GM19397 (cell line): ENCODE measurements around the gene PRSS53.
"Not testable (repeated sequence)": the region's sequence is repeated elsewhere in the genome, so short reads cannot be mapped to it uniquely, and the experiment has no call there.

ENCODE experiments used
- ATAC-seq: cut with Tn5 transposase; IDR thresholded peaks from one replicate; pipeline ENCODE4 v1.9.1; 2021; ENCODE audit warnings: mild to moderate bottlenecking, moderate library complexity; ENCODE audit not compliant: unreplicated experiment

PRSS53 gene

DNA sequence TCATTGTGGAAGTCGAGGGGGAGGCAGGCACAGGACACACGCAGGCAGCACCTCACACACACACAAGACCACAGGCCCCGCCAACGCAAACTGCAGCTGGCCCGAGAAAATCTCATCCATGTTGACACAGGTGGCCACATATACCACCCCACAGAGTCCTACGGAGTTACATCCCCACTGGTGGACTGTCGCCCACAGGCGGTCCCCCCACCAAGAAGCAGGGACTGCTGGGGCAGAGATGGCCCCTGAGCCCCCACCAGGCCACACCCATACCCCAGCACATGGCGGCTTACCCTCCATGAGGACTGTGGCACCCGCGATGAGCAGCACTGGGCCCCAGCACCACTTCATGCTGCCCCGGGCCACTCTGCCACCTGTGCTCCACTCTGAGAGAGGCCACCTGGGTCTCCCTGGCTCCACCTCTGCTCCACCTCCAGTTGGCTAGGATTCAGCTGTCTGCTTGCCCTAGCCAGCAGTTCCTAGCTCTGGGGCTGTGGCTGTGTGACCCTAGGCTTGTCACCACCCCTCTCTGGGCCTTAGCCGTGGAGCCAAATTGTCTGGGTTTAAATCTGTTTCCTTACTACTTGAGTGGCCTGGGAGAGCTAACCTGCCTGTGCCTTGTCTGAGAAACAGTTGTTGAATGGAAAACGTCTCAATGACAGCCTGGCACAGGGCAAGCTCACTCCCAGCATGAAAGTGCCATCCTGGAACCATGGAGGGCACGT is at the start of gene PRSS53:
Gene PRSS53 (minus strand): TSS at position 485 of the 725 bp plus-strand sequence. CDS start 134 bp downstream, at position 351.
- no peak for ATAC-seq

DNA sequence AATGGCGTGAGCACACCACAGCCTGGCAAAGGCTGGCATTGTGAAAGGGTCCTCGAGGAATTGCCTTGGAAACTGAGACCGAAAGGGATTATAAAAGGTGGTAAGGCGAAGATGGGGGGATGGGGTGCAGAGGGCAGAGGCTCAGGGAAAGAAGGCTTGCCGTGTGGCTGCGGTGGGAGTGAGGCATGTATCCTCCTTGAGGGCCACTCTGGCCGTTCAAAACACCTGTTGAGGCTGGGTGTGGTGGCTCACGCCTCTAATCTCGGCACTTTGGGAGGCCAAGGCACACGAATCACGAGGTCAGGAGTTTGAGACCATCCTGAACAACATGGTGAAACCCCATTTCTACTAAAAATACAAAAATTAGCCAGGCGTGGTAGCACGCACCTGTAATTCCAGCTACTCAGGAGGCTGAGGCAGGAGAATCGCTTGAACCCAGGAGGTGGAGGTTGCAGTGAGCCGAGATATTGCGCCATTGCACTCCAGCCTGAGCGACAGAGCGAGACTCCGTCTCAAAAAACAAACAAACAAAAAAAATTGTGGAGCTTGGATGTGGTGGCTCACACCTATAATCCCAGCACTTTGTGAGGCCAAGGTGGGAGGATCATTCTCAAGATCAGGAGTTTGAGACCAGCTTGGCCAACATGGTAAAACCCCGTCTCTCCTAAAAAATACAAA is 48.2 kb upstream of the PRSS53 start:
- ATAC-seq: not testable (repeated sequence)

DNA sequence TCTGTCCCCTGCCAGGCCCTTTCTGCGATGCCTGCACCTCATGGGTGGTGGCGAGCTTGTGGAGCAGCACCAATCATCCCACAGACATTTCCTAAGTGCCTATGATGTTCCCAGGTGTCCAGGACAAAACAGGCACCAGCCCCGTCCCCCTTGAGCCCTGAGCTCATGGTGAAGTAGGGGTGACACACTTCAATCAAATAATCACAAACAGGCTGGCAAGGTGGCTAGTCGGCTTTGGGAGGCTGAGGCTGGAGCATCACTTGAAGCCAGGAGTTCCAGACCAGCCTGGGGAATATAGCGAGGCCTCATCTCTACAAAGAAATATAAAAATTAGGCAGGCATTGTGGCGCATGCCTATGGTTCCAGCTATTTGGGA is 47.5 kb upstream of the PRSS53 start:
- no peak for ATAC-seq

DNA sequence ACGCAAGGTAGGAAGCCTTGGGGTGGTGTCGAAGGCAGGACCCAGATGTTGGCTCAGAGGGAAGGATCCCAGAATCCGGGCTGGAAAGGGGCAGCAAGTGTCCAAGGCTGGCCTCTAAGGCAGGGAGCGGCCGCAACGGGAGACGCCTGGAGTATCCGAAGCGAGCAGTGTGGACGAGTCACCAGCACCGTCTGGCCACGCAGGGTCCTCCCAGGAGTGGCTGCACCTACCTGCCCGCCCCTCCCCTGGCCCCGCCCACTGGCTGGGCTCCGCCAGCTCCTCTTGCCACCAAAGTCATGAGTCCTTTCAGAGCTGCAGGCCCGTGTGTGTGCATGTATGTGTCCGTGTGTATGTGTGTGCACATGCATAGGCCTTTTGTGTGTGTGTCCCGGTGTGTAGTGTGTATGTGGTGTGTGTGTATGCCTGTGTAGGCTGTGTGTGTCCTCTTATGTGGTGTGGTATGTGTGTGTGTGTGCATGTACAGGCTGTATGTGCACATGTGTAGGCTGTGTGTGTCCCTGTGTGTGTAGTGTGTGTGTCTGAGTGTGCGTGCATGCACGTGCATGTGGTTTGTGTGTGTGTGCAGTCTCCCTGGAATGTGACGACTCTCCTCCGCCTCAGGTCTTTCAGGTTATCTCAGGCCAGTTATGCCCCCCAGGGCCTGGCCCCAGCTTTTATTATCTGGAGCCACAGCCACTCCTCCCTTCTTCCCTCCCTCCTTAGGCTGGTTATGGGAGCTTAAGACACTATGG is 47.0 kb upstream of the PRSS53 start, which contains the start of gene PRSS8:
Gene PRSS8 (minus strand): TSS at position 193 of the 752 bp plus-strand sequence. CDS start 229 bp downstream, outside the sequence.
- ATAC-seq: no peak

DNA sequence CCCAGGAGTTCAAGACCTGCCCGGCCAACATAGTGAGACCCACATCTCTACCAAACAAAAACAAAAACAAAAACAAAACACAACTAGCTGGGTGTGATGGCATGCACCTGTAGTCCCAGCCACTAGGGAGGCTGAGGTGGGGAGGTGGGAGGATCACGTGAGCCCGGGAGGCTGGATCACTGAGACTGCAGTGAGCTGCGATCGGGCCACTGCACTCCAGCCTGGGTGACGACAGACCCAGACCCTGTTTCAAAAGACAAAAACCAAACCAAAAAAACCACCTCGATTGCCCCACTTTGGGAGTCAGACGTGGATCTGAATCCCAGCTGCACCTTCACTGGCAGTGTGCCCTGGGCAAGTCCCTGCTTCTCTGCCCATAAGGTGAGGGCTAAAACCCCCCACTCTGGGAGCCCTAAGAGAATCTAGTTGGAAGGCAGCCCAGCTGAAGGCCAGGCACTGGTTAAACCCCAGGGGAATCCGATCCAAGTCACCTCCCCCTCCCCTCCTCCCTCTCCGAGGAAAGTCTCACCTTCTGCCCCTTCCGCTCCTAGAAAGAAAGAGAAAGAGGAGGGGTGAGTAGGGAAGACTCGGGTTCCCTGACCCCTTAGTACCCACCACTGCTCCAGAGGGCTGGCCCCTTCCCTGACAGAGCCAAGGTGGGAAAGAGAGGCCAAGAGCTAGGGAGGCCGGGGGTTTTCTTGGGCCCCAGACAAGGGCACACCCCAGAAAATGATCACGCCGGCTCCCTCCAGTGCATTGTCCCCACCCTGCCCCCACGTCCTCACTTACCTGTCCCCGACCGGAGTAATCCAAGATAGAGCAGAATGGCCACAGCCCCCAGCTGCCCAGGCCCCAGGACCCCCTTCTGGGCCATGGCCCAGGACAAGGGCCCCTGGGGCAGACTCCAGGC is 46.1 kb upstream of the PRSS53 start:
- ATAC-seq: no peak

DNA sequence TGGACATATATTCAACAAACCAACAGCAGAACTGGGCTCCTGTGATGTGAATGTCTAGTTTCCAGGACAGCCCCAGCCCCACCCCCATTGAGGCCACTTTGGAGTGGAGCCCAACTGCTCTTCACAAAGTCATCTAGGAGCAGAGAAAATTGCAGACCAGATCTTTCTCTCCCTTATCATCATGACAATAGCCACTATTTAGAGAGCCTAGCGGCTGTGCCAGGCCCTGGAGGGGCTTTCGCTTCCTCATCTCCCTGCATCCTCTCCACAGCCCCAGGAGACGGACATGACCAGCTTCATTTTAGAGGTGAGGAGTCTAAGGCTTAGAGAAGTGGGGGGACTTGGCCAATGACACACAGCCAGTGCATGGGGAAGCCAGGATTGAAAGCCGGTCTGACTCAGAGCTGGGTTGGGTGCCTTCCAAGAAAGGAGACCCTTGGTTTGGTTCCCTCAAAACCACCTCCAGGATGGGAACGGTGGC is 45.4 kb upstream of the PRSS53 start:
- no peak for ATAC-seq

DNA sequence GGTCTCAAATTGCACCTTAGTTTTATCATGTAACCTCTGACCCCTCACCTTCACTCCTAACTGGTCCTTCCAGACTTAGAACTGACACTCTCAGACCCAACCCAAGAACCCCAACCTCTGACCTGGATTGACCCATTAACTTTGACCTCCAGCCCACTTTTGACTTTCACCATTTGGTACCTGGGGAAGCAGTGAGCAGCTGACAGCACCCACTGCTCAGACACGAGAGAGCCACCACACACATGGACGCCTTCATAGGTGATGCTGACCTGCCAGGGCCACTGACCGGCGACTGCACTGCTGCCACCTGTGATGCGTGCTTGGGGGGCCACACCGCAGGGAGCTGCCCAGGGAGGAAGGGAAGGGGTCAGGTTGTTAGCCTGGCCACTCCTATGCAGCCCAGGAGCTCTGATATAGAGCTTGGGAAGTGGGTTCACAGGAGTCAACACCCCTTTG is 44.3 kb upstream of the PRSS53 start:
- no peak for ATAC-seq

DNA sequence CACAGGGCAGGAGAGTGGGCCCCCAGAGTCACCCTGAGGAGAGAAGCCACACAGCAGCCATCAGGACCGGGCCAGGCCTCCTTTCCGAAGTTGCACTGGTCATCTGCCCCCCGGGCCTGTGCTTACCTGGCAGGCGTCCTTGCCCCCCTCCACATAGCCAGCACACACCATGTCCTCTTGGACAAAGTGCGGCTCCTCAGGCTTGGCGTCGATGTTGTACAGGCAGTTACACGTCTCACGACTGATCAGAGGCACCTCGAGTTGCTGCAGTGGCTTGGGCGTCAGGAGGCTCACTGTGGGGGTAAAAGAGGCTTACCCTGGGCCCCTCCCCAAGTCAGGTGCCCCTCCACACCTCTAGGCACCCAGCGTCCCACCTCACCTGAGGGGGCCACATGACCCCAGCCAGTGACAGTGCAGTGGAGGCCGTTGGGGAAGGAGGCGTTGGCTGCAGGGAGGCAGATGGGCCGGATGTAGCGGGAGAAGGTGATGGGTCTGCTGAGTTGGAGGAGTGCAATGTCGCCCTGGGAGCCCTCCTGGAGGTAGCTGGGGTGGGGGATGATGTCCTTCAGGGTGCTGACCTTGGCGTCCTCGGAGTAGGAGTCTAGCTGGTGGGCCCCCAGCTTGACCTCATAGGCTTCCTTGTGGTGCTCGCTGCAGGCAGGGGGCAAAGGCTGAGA is 43.7 kb upstream of the PRSS53 start:
- no peak for ATAC-seq

DNA sequence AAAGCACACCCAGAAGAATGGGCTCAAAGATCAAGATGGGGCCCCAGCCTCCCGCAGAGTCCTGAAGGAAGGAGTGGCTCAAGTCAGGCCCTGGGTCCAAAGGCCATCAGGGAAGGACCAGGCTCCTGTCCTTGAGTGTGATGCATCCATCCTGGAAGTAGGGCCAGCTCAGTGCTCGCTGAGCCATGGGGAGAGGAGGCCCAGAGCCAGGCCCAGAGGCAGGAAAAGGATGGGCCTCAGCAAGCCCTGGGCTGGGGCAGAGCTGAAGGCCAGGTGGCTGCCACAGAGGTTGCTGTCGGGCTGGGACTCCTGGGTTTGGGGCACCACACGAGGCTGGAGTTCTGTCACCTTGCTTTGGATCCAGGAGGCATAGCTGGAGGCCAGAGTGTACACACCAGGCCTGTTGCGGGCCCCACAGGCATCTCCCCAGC is 43.1 kb upstream of the PRSS53 start:
- no peak for ATAC-seq

DNA sequence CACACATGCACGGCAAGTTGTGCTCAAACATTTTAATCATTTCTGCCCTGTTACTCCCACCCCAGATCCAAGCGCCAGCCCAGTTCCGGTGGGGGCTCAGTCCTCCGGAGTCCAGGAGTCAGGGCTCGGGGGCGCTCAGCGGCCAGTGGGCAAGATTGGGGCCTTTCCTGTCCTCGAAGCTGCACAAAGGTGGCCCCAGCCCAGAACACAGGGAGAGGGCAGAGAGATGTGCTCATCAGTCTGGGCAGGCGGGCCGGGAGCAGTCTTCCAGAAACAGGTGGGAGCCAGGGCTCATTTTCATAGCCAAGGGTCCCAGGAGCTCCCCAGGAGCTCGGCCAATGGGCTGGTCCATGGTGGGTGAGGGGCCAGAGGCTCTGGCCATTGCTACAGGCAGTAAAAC is 42.7 kb upstream of the PRSS53 start:
- no peak for ATAC-seq

DNA sequence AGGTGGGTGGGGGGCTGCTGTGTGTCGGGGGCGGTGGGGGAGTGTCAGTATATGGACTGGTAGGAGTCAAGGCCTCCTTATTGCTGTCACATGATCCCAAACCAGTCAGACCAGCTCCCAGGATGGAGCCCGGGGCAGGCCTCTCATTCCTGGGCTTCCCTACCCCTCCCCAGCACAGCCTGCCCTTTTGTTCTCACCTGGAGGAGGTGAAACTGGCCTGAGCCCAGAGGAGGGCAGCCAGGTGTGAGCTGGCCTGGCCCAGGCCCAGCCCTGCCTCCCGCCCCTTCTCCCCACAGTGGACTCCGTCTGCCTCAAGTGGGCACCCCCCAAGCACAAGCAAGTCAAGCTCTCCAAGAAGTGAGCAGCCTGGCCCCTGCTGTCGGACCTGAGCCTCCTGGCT is 42.2 kb upstream of the PRSS53 start:
- ATAC-seq: no peak

DNA sequence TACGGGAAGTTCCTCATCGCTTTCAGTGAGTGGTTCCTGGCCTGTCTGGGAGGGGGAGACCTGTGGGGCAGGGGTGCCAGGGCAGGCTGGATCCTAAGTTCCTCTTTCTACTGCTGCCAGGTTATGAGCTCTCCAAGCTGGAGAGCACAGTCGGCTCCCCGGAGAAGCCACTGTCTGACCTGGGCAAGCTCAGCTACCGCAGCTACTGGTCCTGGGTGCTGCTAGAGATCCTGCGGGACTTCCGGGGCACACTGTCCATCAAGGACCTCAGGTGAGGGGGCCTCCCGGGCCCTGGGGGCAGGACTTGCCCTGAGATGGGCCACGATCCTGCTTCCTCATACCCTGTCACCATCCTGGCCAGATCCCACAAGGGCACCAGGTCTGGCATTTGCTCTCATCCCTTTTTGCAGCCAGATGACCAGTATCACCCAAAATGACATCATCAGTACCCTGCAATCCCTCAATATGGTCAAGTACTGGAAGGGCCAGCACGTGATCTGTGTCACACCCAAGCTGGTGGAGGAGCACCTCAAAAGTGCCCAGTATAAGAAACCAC is 41.7 kb upstream of the PRSS53 start:
- ATAC-seq: no peak

DNA sequence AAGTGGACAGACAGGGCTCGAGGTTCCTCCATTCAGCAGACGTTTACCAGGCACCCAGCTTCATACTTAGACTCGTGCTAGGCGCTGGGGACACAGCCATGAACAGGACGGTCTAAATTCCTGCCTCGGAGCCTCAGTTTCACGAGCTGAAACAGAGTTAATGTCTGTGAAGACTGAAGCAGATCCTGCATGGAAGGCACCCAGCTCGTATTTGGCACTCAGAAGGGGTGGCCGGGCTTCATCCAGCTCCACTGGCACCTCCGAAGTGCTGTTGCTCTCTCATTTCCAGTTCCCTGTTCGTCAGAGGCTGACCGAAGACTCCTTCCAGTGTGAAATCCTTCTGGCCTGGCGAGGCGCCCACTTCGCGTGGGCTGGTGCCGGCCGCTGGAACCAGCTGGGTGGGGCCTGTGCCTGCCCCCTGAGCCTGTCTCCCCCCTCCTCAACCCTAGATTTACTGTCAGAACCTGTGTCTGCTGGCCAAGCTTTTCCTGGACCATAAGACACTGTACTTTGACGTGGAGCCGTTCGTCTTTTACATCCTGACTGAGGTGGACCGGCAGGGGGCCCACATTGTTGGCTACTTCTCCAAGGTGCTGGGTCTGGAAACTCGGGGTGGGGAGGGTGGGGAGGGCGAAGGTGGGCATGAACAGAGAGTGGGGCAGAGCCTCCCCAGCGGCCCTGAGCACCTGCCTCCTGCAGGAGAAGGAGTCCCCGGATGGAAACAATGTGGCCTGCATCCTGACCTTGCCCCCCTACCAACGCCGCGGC is 41.0 kb upstream of the PRSS53 start:
- no peak for ATAC-seq

DNA sequence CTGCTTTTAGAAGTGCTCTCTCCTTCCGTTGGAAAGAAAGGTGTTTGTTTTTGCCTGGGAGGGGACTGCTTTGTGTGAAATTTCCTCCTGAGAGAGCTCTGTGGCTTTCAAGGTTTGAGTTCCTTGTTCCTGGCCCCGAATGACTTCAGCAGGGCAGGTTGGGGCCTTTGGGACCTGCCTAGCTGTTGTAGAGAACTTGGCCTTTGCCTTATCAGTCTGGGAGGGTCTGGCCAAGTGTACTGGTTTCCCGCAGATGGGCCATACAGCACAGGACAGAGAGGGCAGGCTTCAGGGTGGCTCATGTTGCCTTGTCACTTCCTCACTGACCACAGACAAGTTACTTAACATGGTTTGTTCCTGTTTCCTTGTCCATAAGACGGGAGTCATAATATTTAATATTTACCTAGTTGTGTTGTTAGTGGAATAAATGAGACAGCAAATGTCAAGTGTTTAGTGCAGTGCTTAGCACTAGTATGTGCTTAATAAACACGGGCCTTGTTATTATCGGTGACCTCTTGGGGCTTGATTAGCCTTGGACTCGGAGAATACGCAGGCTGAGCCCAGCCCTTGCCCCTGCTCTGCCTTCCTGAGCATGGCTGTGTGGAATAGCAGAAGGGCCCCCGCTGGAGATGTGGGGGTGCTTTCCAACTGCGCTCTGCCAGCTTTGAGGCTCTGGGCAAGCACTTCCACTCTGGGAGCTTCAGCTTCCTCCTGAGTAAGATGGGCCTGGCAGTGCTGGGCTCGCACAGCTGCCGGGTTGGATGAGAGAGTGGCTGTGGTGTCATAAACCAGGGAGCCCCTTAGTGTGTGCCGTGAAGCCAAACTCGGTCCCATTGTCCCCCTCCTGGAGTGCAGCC is 40.2 kb upstream of the PRSS53 start:
- ATAC-seq: no peak

DNA sequence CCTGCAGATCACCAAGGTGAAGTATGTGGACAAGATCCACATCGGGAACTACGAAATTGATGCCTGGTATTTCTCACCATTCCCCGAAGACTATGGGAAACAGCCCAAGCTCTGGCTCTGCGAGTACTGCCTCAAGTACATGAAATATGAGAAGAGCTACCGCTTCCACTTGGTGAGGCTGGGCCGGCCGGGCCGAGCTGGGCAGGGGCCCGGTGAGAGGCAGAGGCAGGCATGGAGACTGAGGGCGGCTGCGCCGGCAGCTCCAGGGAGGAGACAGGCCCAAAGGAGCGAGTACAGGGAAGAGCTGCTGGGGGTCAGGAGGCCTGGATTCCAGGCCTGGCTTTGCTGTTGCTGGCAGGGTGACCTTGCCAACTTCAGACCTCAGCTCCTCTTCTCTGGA is 38.4 kb upstream of the PRSS53 start:
- no peak for ATAC-seq

DNA sequence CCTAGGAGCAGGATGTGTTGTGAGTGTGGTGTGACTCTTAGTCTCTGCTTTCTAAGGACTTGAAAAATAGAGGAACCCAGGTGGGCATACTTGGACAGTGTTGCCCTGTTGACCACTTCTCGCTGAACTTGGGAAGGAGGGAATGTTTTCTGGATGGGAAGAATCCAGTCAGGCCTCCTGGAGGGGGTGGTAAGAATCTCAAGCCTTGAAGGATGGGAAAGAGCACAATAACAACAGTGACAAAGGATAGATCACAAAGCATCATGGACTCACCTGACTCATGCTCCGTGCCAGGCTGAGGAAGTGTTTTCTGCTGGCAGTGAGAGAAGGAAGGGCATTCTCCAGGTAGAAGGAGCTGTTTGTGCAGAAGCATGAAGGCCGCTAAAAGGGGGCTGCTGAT is 37.1 kb upstream of the PRSS53 start:
- ATAC-seq: no peak

DNA sequence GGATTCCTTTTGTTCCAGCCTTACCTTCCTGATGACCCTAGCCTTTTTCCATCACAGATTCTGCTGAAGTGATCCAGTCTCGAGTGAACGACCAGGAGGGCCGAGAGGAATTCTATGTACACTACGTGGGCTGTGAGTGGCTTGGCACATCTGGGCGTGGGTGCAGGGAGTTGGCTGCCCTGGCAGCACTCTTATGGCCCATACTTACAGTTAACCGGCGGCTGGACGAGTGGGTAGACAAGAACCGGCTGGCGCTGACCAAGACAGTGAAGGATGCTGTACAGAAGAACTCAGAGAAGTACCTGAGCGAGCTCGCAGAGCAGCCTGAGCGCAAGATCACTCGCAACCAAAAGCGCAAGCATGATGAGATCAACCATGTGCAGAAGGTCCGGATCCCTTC is 31.4 kb upstream of the PRSS53 start:
- ATAC-seq: no peak
